Measurements from ENCODE around the gene SYT11. TPM values are rescaled to one million over a fixed set of nuclear protein-coding genes. Genes with fewer than 3 reads are reported as not detected.
A peak's percentile ranks its signal among the peaks of the same experiment; 100 is the strongest.

Gene SYT11
- total and polyA plus RNA-seq, 9 of the 15 experiments (the other 6 are each of a cell fraction or from before 2014, with no cell fraction given), result 0.05 to 0.18 (median 0.11) TPM

- TF ChIP-seq DMBX1 (CRISPR knock-in tag; IDR thresholded peaks at IDR 0.05; ENCODE audit: borderline replicate concordance) (0 out of 2 replicates have a peak, but pooled peaks have one; percentile 17), ZZZ3 (IDR thresholded peaks at IDR 0.05) (no peak), RCOR1 (IDR thresholded peaks at IDR 0.05; ENCODE audit: borderline replicate concordance in 1 of 2, low read depth in 2 of 2, low read length in 2 of 2) (0 out of 4 replicates have a peak, but pooled peaks of 1 of the 2 experiments have one; percentile 22), ETV1 (tag; conservative IDR thresholded peaks at IDR 0.05; ENCODE audit: low read depth) (peak; percentile 36; the same call in 1 of the 2 replicates), DLX4 (CRISPR knock-in tag; IDR thresholded peaks at IDR 0.05) (no peak), DPF2 (IDR thresholded peaks at IDR 0.05) (no peak; the same call in none of the 2 replicates), BRCA1 (IDR thresholded peaks at IDR 0.05) (no peak), BRCA1 (CRISPR knock-in tag; IDR thresholded peaks at IDR 0.05) (no peak), SREBF1 (IDR thresholded peaks at IDR 0.05; ENCODE audit: borderline replicate concordance, low read depth, low read length) (no peak), SETDB1 (IDR thresholded peaks at IDR 0.05; ENCODE audit: low read length) (no peak), TEAD4 (IDR thresholded peaks at IDR 0.05; ENCODE audit: low read length) (peak; percentile 32; the same call in 1 of the 2 replicates), TEAD4 (CRISPR knock-in tag; IDR thresholded peaks at IDR 0.05; ENCODE audit: borderline replicate concordance) (no peak), RFX1 (IDR thresholded peaks at IDR 0.05) (peak; percentile 98), KDM1A (IDR thresholded peaks at IDR 0.05) (peak; percentile 75), MAZ (CRISPR knock-in tag; conservative IDR thresholded peaks at IDR 0.05 in 1 of 2, IDR thresholded peaks at IDR 0.05 in 1 of 2) (0 out of 4 replicates have a peak, but pooled peaks of 1 of the 2 experiments have one; percentile 35), FOXK1 (CRISPR knock-in tag; IDR thresholded peaks at IDR 0.05; ENCODE audit: borderline replicate concordance) (no peak), ZBTB5 (IDR thresholded peaks at IDR 0.05) (0 out of 2 replicates have a peak, but pooled peaks have one; percentile 17), KLF16 (IDR thresholded peaks at IDR 0.05) (peak; percentile 66), ZNF174 (CRISPR knock-in tag; IDR thresholded peaks at IDR 0.05) (0 out of 2 replicates have a peak, but pooled peaks have one; percentile 67), KLF13 (tag; IDR thresholded peaks at IDR 0.05; ENCODE audit: borderline replicate concordance, low read depth) (no peak), ERF (CRISPR knock-in tag; IDR thresholded peaks at IDR 0.05) (no peak), ZBTB26 (CRISPR knock-in tag; IDR thresholded peaks at IDR 0.05) (0 out of 2 replicates have a peak, but pooled peaks have one; percentile 54), ZNF57 (CRISPR knock-in tag; IDR thresholded peaks at IDR 0.05) (no peak), SRF (CRISPR knock-in tag; IDR thresholded peaks at IDR 0.05) (peak; percentile 97 to 99), NR4A1 (CRISPR knock-in tag; IDR thresholded peaks at IDR 0.05) (no peak), NR4A1 (tag; IDR thresholded peaks at IDR 0.05) (no peak), NR1H2 (CRISPR knock-in tag; IDR thresholded peaks at IDR 0.05) (no peak), DNMT1 (IDR thresholded peaks at IDR 0.05) (peak; percentile 70; the same call in 1 of the 2 replicates)
These were observed 25.0 kb upstream of the SYT11 start (continued) for GRCh38 chr1:155834296-155834926.
